ENCODE measurements around the gene HECTD4. TPM values are rescaled to one million over a fixed set of nuclear protein-coding genes. Genes with fewer than 3 reads are reported as not detected.

The HECTD4 gene
- total and polyA plus RNA-seq, 10 donors = 5.4 to 70.8 (median 50.1) TPM

DNA sequence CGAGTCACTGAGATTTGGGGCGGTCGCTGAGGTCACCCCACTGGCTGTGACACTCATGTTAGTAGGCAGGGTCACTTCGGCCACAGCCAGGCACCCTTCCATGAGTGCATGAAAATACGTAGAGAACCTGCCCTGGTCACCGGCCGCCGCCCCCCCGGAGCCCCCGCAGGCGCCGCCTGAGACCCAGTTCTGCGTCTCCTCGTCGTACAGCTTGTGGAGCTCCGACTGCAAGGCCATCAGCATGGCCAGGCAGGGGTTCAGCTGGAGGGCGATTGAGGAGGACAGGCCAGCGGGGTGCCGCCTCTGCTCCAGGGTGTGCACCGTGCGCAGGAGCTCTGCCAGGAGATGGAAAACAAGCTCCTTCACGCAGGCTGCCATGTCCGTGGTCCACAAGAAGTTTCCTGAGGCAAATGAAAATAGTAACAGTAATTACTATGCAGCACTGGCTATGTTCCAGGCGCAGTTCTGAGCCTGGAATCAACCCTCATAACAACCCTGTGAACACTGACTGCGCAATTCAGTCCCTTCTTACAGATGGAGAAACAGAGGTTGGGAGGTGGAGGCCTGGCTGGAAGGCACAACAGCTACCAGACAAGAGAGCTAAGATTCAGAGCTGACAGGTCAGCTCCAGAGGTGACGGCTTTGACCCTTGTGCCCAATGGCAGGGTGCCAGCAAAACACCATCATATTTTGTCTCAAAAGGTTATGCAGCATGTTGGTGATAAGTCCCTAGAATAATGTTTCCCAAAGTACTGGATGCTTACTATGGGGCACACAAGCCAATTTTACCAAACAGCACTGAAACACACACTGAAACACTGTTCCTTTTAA, 196.9 kb downstream of the HECTD4 start:
- intact Hi-C loops (cut with DNase I; ENCODE audit: low total_unique reads) = no loop called here
- 94 to 97% (median 95%) methylated on average over 15 to 26 of the region's 26 CpGs for WGBS, 5 donors
- peaks cover 0 to 100% (median 55%) of the 10 kb centered on the region in 6 donors for H3K36me3 ChIP-seq
- no peaks in the 10 kb centered on the region for H3K4me1 ChIP-seq
- no peaks in the 10 kb centered on the region for H3K27me3 ChIP-seq (replicated peaks in 1 of 7)
- no peaks in the 10 kb centered on the region for H3K9me3 ChIP-seq
- H3K4me3 ChIP-seq = no peak overlapping the region
- no peak overlapping the region for H3K27ac ChIP-seq
- TF ChIP-seq POLR2AphosphoS5 (IDR thresholded peaks at IDR 0.05) (no peak), POLR2A (IDR thresholded peaks at IDR 0.05) (no peak)
- TF ChIP-seq, protein P1, sequence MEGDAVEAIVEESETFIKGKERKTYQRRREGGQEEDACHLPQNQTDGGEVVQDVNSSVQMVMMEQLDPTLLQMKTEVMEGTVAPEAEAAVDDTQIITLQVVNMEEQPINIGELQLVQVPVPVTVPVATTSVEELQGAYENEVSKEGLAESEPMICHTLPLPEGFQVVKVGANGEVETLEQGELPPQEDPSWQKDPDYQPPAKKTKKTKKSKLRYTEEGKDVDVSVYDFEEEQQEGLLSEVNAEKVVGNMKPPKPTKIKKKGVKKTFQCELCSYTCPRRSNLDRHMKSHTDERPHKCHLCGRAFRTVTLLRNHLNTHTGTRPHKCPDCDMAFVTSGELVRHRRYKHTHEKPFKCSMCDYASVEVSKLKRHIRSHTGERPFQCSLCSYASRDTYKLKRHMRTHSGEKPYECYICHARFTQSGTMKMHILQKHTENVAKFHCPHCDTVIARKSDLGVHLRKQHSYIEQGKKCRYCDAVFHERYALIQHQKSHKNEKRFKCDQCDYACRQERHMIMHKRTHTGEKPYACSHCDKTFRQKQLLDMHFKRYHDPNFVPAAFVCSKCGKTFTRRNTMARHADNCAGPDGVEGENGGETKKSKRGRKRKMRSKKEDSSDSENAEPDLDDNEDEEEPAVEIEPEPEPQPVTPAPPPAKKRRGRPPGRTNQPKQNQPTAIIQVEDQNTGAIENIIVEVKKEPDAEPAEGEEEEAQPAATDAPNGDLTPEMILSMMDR (IDR thresholded peaks at IDR 0.05 in 8 of 11, conservative IDR thresholded peaks at IDR 0.05 in 3 of 11) = no peak
- DNase-seq = no peak

DNA sequence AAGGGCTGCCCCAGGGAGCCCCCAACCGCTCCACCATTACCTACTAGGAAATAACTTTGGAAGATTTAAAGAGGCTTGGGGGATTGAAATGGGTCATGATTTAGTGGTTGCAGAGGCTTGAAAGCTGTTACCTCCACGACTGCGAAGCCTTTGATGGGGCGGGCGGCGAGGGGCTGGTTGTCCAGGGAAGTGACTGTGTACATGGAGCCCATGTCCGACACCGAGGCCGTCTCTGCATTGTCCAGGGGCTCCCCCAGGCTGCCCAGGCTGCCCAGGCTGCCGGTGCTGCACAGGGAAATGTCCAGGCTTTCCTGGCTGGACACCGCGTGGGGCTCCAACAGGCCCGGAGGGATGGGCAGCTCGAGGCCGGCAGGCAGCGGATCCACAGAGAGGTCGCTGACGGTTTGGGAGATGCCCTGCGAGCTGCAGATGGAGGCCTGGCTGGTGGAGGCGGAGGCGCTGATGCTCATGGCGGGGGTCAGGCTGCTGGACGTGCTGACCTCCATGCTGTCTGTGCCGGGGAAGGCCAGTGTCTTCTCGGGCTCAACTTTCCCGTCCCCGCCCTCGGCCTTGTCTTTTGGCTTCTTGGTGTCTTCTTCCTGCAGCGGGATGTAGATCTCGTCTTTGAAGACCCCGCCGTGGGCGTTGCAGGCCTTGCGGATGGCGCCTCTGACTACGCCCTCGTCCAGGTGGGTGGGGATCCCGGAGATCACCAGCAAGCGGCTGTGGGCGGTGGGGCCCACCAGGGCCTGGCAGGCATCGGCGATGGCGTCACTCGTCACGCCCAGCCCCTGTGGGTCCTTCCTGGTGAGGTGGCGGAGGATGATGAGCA, 198.0 kb downstream of the HECTD4 start:
- Histone ChIP-seq H3K36me3 (peaks cover 0 to 100% (median 55%) of the 10 kb centered on the region in 6 donors), H3K27me3 (replicated peaks in 1 of 7) (no peaks in the 10 kb centered on the region), H3K4me1 (no peaks in the 10 kb centered on the region), H3K9me3 (no peaks in the 10 kb centered on the region), H3K27ac (no peak overlapping the region), H3K4me3 (no peak overlapping the region)
- TF ChIP-seq POLR2A (IDR thresholded peaks at IDR 0.05) = no peak
- peak in 1 of 3 donors; percentile 38 for TF ChIP-seq POLR2AphosphoS5 (IDR thresholded peaks at IDR 0.05)
- TF ChIP-seq, protein P1 (IDR thresholded peaks at IDR 0.05 in 8 of 11, conservative IDR thresholded peaks at IDR 0.05 in 3 of 11) = no peak
- WGBS, 5 donors = 96 to 98% (median 98%) methylated on average over 37 to 46 of the region's 46 CpGs
- intact Hi-C loops (cut with DNase I; ENCODE audit: low total_unique reads) = no loop called here
- DNase-seq = no peak

DNA sequence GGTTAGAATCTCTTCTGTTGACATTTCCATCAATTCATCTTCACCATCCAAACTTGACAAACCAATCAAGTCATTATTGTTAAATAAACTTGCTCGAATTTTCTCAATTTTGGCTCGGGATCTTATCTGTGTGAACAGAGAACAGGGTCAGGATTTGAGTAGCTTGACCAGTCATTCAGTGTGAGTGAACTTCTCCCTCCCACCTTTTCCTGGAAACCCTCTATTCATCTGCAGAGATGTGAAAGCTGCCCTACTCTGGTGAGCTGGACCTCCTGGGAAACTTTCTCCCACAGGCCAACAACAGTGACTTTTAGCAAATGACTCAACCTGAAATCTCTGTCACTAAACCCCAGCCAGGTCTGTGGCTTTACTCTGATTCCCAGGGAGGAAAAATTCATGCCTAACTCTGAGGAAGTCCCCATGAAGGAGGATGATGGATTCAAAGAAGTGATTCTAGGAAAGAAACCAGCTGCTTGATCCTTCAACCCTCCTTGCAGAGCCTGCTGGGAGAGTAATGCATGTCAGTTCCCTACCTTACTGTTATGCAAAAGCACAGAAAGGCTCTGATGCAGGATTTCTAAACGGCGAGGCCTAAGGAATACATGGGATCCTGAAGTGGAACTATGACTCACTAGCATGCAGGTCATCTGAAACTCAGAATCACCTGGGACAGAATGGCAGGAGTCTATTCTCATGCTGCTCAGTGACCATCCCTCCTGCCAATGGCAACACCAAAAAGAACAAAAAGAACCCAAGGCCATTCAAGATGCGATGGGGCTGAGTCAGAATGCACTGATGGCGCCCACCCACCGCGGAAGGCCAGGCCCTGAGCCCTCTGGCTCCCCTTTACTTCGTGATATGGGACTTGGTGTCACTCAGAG, 198.8 kb downstream of the HECTD4 start:
- Histone ChIP-seq H3K27me3 (replicated peaks in 1 of 7) (no peaks in the 10 kb centered on the region), H3K36me3 (peaks cover 0 to 100% (median 56%) of the 10 kb centered on the region in 6 donors), H3K4me3 (no peak overlapping the region), H3K9me3 (no peaks in the 10 kb centered on the region), H3K27ac (no peak overlapping the region), H3K4me1 (no peaks in the 10 kb centered on the region)
- DNase-seq = no peak
- TF ChIP-seq, protein P1 (IDR thresholded peaks at IDR 0.05 in 8 of 11, conservative IDR thresholded peaks at IDR 0.05 in 3 of 11) = no peak
- TF ChIP-seq POLR2AphosphoS5 (IDR thresholded peaks at IDR 0.05) = no peak
- no peak for TF ChIP-seq POLR2A (IDR thresholded peaks at IDR 0.05)
- 58 to 92% (median 81%) methylated on average over 9 of the region's 9 CpGs for WGBS, 5 donors
- intact Hi-C loops (cut with DNase I; ENCODE audit: low total_unique reads) = no loop called here
